ENCODE results near the gene RAB33A.

The RAB33A gene

GRCh38 chrX:130171446-130172126 lies at the start of gene RAB33A:
Gene RAB33A, plus strand, starts transcription at chrX:130171962. Its CDS starts 101 bp downstream, at chrX:130172063.
- DNase-seq: peak; percentile 30

GRCh38 chrX:130124577-130124976 lies 47.2 kb upstream of the RAB33A start:
- DNase-seq: no peak

GRCh38 chrX:130125091-130125874 lies 46.5 kb upstream of the RAB33A start:
- no peak for DNase-seq

- DNase-seq: no peak
Measured at GRCh38 chrX:130130990-130131389, 40.8 kb upstream of the RAB33A start.

GRCh38 chrX:130136496-130136895 lies 35.3 kb upstream of the RAB33A start:
- no peak for DNase-seq

GRCh38 chrX:130136961-130137360 lies 34.8 kb upstream of the RAB33A start:
- no peak for DNase-seq

- DNase-seq: no peak
Measured at GRCh38 chrX:130139474-130140201, 32.1 kb upstream of the RAB33A start.

- DNase-seq: no peak
Measured at GRCh38 chrX:130144509-130144908, 27.3 kb upstream of the RAB33A start.

GRCh38 chrX:130145123-130145522 lies 26.6 kb upstream of the RAB33A start:
- no peak for DNase-seq

- no peak for DNase-seq
Measured at GRCh38 chrX:130147631-130148030, 24.1 kb upstream of the RAB33A start.

GRCh38 chrX:130155564-130155963 lies 16.2 kb upstream of the RAB33A start:
- DNase-seq: no peak

- DNase-seq: no peak
Measured at GRCh38 chrX:130158311-130158710, 13.5 kb upstream of the RAB33A start.

GRCh38 chrX:130159776-130160175 lies 12.0 kb upstream of the RAB33A start:
- DNase-seq: no peak

- no peak for DNase-seq
Measured at GRCh38 chrX:130162094-130162735, 9.5 kb upstream of the RAB33A start.

GRCh38 chrX:130163398-130163797 lies 8.4 kb upstream of the RAB33A start:
- no peak for DNase-seq

- DNase-seq: no peak
Measured at GRCh38 chrX:130165181-130165702, 6.5 kb upstream of the RAB33A start.

GRCh38 chrX:130165703-130166502 lies 5.9 kb upstream of the RAB33A start, which contains the start of gene AIFM1:
Gene AIFM1, minus strand, starts transcription at chrX:130165841. Its CDS starts 185 bp downstream, at chrX:130165656.
- DNase-seq: peak; percentile 87

- no peak for DNase-seq
Measured at GRCh38 chrX:130166503-130166777, 5.3 kb upstream of the RAB33A start.

- DNase-seq: no peak
Measured at GRCh38 chrX:130167040-130167439, 4.7 kb upstream of the RAB33A start.

- peak; percentile 74 for DNase-seq
Measured at GRCh38 chrX:130170752-130171445, 863 bp upstream of the RAB33A start.

GRCh38 chrX:130172127-130172845 lies 524 bp downstream of the RAB33A start:
- no peak for DNase-seq
